SK-N-SH (cell line): Measurements from ENCODE around the gene SLC17A9. TPM values are rescaled to one million over a fixed set of nuclear protein-coding genes. Genes with fewer than 3 reads are reported as not detected.

Source experiments
- CTCF ChIA-PET: fragments of 300-600, 350-600 bp; formaldehyde crosslinking; extraction: SDS; loops from one replicate; lab custom pipeline; 2021; lab: Yijun Ruan, JAX
- POLR2A ChIA-PET: fragments of 350-600 bp; sonication (Branson Sonifier 250); formaldehyde crosslinking; extraction: SDS; loops from one replicate; lab custom pipeline; 2020; ENCODE audit warnings: antibody characterized with exemption, inconsistent platforms; lab: Yijun Ruan, JAX
- DNase-seq: peaks from one replicate; pipeline ENCODE4 v3.0.0; 2012
- H2AFZ ChIP-seq: fragments of 200-600 bp; sonication (generic); 2 replicates; pipeline ENCODE4 v1.8.1; 2016; ENCODE audit warnings: antibody characterized with exemption, mild to moderate bottlenecking, low read depth
- H3F3A ChIP-seq: fragments of 200-600 bp; sonication (generic); replicated peaks from 2 replicates; pipeline ENCODE3; 2016; ENCODE audit warnings: antibody characterized with exemption, mild to moderate bottlenecking; ENCODE audit not compliant: insufficient read depth
- H3K27ac ChIP-seq, 2 experiments: fragments of 200-500 bp in 1 of 2; fragments of 200-600 bp in 1 of 2; sonication (Bioruptor generic) in 1 of 2; sonication (generic), shearing (Covaris generic) in 1 of 2; 2 replicates each; pipeline versions ENCODE4 v1.5.1 to v1.6.1; 2014 to 2016; ENCODE audit warnings: low read depth in 2 of 2, inconsistent platforms in 1 of 2, low read length in 1 of 2, mild to moderate bottlenecking in 1 of 2, mixed read lengths in 1 of 2
- H3K27me3 ChIP-seq: fragments of 200-600 bp; sonication (generic), shearing (Covaris generic); 2 replicates; pipeline ENCODE4 v1.6.1; 2016; ENCODE audit warnings: mixed run types; ENCODE audit not compliant: insufficient read depth
- H3K36me3 ChIP-seq, 2 experiments: fragments of 200-500 bp in 1 of 2; fragments of 200-600 bp in 1 of 2; sonication (Bioruptor generic) in 1 of 2; sonication (generic) in 1 of 2; replicated peaks in 1 of 2; 2 replicates each; pipeline versions ENCODE3 to v1.5.1; 2014 to 2016; ENCODE audit warnings: low read length in 1 of 2, mild to moderate bottlenecking in 1 of 2; ENCODE audit not compliant: insufficient read depth in 2 of 2, control insufficient read depth in 1 of 2
- H3K4me1 ChIP-seq, 2 experiments: fragments of 200-500 bp in 1 of 2; fragments of 200-600 bp in 1 of 2; sonication (Bioruptor generic) in 1 of 2; sonication (generic), shearing (Covaris generic) in 1 of 2; 2 replicates each; pipeline versions ENCODE4 v1.5.1 to v1.6.1; 2014 to 2016; ENCODE audit warnings: low read depth in 1 of 2, low read length in 1 of 2, mixed run types in 1 of 2; ENCODE audit not compliant: insufficient read depth in 2 of 2, control insufficient read depth in 1 of 2
- H3K4me2 ChIP-seq: fragments of 200-600 bp; sonication (generic), shearing (Covaris generic); 2 replicates; pipeline ENCODE4 v1.6.1; 2017; ENCODE audit warnings: mixed run types
- H3K4me3 ChIP-seq, 2 experiments: fragments of 200-500 bp in 1 of 2; fragments of 200-600 bp in 1 of 2; sonication (Bioruptor generic) in 1 of 2; sonication (generic), shearing (Covaris generic) in 1 of 2; 2 replicates each; pipeline versions ENCODE4 v1.5.1 to v1.8.1; 2014 to 2016; ENCODE audit warnings: low read depth in 2 of 2, inconsistent platforms in 1 of 2, low read length in 1 of 2, mild to moderate bottlenecking in 1 of 2, mixed read lengths in 1 of 2, moderate library complexity in 1 of 2
- H3K79me2 ChIP-seq: fragments of 200-600 bp; sonication (generic); 2 replicates; pipeline ENCODE4 v1.8.1; 2017; ENCODE audit warnings: mild to moderate bottlenecking; ENCODE audit not compliant: insufficient read depth
- H3K9ac ChIP-seq: fragments of 200-600 bp; sonication (generic); 2 replicates; pipeline ENCODE4 v1.6.1; 2017; ENCODE audit warnings: mixed run types
- H3K9me2 ChIP-seq: fragments of 200-600 bp; sonication (generic); 2 replicates; pipeline ENCODE4 v1.6.1; 2017; ENCODE audit warnings: mixed run types
- H3K9me3 ChIP-seq: fragments of 200-600 bp; sonication (generic); 2 replicates; pipeline ENCODE4 v1.6.1; 2017; ENCODE audit warnings: mixed run types, mild to moderate bottlenecking, moderate library complexity
- H4K20me1 ChIP-seq: fragments of 200-600 bp; sonication (generic); 2 replicates; pipeline ENCODE4 v1.6.1; 2017; ENCODE audit warnings: mild to moderate bottlenecking, mixed run types; ENCODE audit not compliant: insufficient read depth
- CTCF ChIP-seq: fragments of 200-600 bp; sonication (generic); IDR thresholded peaks from 2 replicates; pipeline ENCODE4 v1.6.1; 2017; ENCODE audit warnings: antibody characterized with exemption, mild to moderate bottlenecking, moderate library complexity
- ELF1 ChIP-seq: IDR thresholded peaks from 2 replicates; pipeline ENCODE4 v1.4.0; 2012
- EZH2phosphoT487 ChIP-seq: fragments of 200-600 bp; sonication (generic); IDR thresholded peaks from 2 replicates; pipeline ENCODE4 v1.6.1; 2017; ENCODE audit warnings: low read depth, mixed run types, mild to moderate bottlenecking, antibody characterized with exemption, moderate library complexity, borderline replicate concordance
- GABPA ChIP-seq: IDR thresholded peaks from 2 replicates; pipeline ENCODE4 v1.4.0; 2012; ENCODE audit warnings: low read depth, mild to moderate bottlenecking
- GATA2 ChIP-seq: sonication (generic); formaldehyde crosslinking; IDR thresholded peaks from 2 replicates; pipeline ENCODE4 v1.5.0; 2020; ENCODE audit warnings: mild to moderate bottlenecking, missing genetic modification reagents
- IRF3 ChIP-seq: fragments of 150-350 bp; IDR thresholded peaks from 2 replicates; pipeline ENCODE4 v1.6.1; 2016; ENCODE audit warnings: mild to moderate bottlenecking, low read depth, low read length
- MEF2A ChIP-seq: IDR thresholded peaks from 2 replicates; pipeline ENCODE4 v1.4.0; 2012; ENCODE audit warnings: low read depth, borderline replicate concordance
- MXI1 ChIP-seq: IDR thresholded peaks from 2 replicates; pipeline ENCODE4 v1.6.1; 2012; ENCODE audit warnings: mild to moderate bottlenecking, low read depth, low read length, improper control_type of control experiment
- NFIC ChIP-seq: IDR thresholded peaks from 2 replicates; pipeline ENCODE4 v1.4.0; 2012; ENCODE audit warnings: borderline replicate concordance
- NRF1 ChIP-seq: IDR thresholded peaks from 2 replicates; pipeline ENCODE4 v1.6.1; 2012; ENCODE audit warnings: low read depth, mild to moderate bottlenecking, low read length
- RAD21 ChIP-seq: IDR thresholded peaks from 2 replicates; pipeline ENCODE4 v1.6.1; 2012; ENCODE audit warnings: mild to moderate bottlenecking, low read length
- RCOR1 ChIP-seq: fragments of 150-350 bp; IDR thresholded peaks from 2 replicates; pipeline ENCODE4 v1.6.1; 2017; ENCODE audit warnings: antibody characterized with exemption, low read length
- SIN3A ChIP-seq: IDR thresholded peaks from 2 replicates; pipeline ENCODE4 v1.6.1; 2012; ENCODE audit warnings: low read depth, mild to moderate bottlenecking, low read length, moderate library complexity, borderline replicate concordance
- TAF1 ChIP-seq: IDR thresholded peaks from 2 replicates; pipeline ENCODE4 v1.6.1; 2012; ENCODE audit warnings: low read depth, mild to moderate bottlenecking, low read length, moderate library complexity, borderline replicate concordance
- TCF12 ChIP-seq: IDR thresholded peaks from 2 replicates; pipeline ENCODE4 v1.4.0; 2012
- USF1 ChIP-seq: IDR thresholded peaks from 2 replicates; pipeline ENCODE4 v1.4.0; 2012; ENCODE audit warnings: low read depth, borderline replicate concordance
- WGBS: methylation state at CpG from one replicate; pipeline ENCODE4 v1.1.6; 2017; ENCODE audit warnings: low lambda C conversion rate; 5-methylcytosine and 5-hydroxymethylcytosine counted together
- polyA plus RNA-seq, 3 experiments: library from polyadenylated mRNA; depleted of rRNA; stranded (reverse); fragments of >200 nt; gene quantifications; 2 replicates each; pipeline ENCODE4 v1.2.3, GENCODE V29; 2012

SLC17A9 gene
- polyA plus RNA-seq, 1 of the 3 experiments (the other 2 are of a cell fraction), result not detected

GRCh38 chr20:63013207-63013606 lies 60.7 kb downstream of the SLC17A9 start:
- H3F3A ChIP-seq, result peaks cover 4% of the 10 kb centered on the region
- no peak overlapping the region for H2AFZ ChIP-seq
- ChIA-PET POLR2A (no interaction called here), CTCF (interaction anchor here (1.0 to 1.4 kb wide), 2 partner anchors 10 to 114 kb away, joined by 3 to 5 read pairs; no protein-coding TSS in a partner anchor)
- H3K27ac ChIP-seq, result no peak overlapping the region
- H3K4me1 ChIP-seq, result peaks cover 0 to 3% of the 10 kb centered on the region in 2 experiments; a peak in 1 of 4 replicates
- H3K4me3 ChIP-seq, result no peak overlapping the region
- H4K20me1 ChIP-seq, result no peaks in the 10 kb centered on the region
- no peak for DNase-seq
- H3K27me3 ChIP-seq, result peaks cover 92% of the 10 kb centered on the region
- H3K79me2 ChIP-seq, result no peaks in the 10 kb centered on the region
- H3K9ac ChIP-seq, result no peak overlapping the region
- peaks cover 8% of the 10 kb centered on the region; the same call in 1 of the 2 replicates for H3K9me3 ChIP-seq
- H3K4me2 ChIP-seq, result no peak overlapping the region
- no peaks in the 10 kb centered on the region for H3K36me3 ChIP-seq
- H3K9me2 ChIP-seq, result no peaks in the 10 kb centered on the region
- TF ChIP-seq TAF1 (no peak), USF1 (no peak), MXI1 (no peak), SIN3A (no peak), NFIC (no peak), RAD21 (no peak), ELF1 (no peak), TCF12 (no peak)

- Histone ChIP-seq H3K9me2 (no peaks in the 10 kb centered on the region), H3F3A (peaks cover 4% of the 10 kb centered on the region), H4K20me1 (no peaks in the 10 kb centered on the region), H3K79me2 (no peaks in the 10 kb centered on the region), H3K9me3 (peaks cover 8% of the 10 kb centered on the region; the same call in 1 of the 2 replicates), H3K4me1 (peaks cover 0 to 3% of the 10 kb centered on the region in 2 experiments; a peak in 1 of 4 replicates), H3K4me3 (no peak overlapping the region), H3K27me3 (peaks cover 86% of the 10 kb centered on the region), H3K4me2 (no peak overlapping the region), H2AFZ (no peak overlapping the region), H3K27ac (no peak overlapping the region), H3K36me3 (no peaks in the 10 kb centered on the region), H3K9ac (no peak overlapping the region)
- ChIA-PET POLR2A (no interaction called here), CTCF (interaction anchor here (1.0 to 1.5 kb wide), 3 partner anchors 11 to 139 kb away, joined by 3 read pairs; no protein-coding TSS in a partner anchor)
- TF ChIP-seq MXI1 (no peak), GATA2 (CRISPR knock-in tag) (no peak), CTCF (no peak), IRF3 (no peak), TAF1 (no peak), EZH2phosphoT487 (no peak), ELF1 (no peak), RCOR1 (no peak), GABPA (no peak), NRF1 (no peak), USF1 (no peak), MEF2A (no peak)
- WGBS, result 29% methylated on average over 6 of the region's 12 CpGs
- no peak for DNase-seq
These were observed 61.8 kb downstream of the SLC17A9 start for GRCh38 chr20:63014287-63014686.
